T47D (cell line): ENCODE measurements around the gene SFR1.

Experiments used
- DNase-seq, 2 experiments: peaks; one replicate each; pipeline versions ENCODE4 v3.0.0 to v3.0.0-alpha.2; 2011 to 2012; ENCODE audit warnings: low read depth in 1 of 2, low spot score in 1 of 2
- JUND ChIP-seq: IDR thresholded peaks from 2 replicates; pipeline ENCODE4 v1.6.1; 2012; ENCODE audit warnings: low read depth
- in situ Hi-C: cut with HindIII; loops from 2 replicates; pipeline ENCODE4 v1.10.0; 2016; ENCODE audit warnings: low sequenced_read_pairs, low pct_unique_long_range_greater_than_20kb

Gene SFR1

GRCh38 chr10:104092749-104093148 is 29.2 kb upstream of the SFR1 start:
- TF ChIP-seq JUND, result no peak
- DNase-seq, result no peak
- in situ Hi-C loops, result no loop called here

GRCh38 chr10:104096692-104097091 is 25.3 kb upstream of the SFR1 start:
- TF ChIP-seq JUND, result no peak
- in situ Hi-C loops, result no loop called here
- DNase-seq, result no peak

- in situ Hi-C loops, result no loop called here
- DNase-seq, result no peak
- no peak for TF ChIP-seq JUND
These were observed 23.5 kb upstream of the SFR1 start for GRCh38 chr10:104098358-104098925.

- TF ChIP-seq JUND, result no peak
- in situ Hi-C loops, result no loop called here
- DNase-seq, result no peak
These were observed 22.7 kb upstream of the SFR1 start for GRCh38 chr10:104099269-104099668.

- in situ Hi-C loops, result no loop called here
- TF ChIP-seq JUND, result no peak
- DNase-seq, result no peak
These were observed 22.0 kb upstream of the SFR1 start for GRCh38 chr10:104099941-104100340.

GRCh38 chr10:104100795-104101194 is 21.2 kb upstream of the SFR1 start:
- in situ Hi-C loops, result no loop called here
- no peak for TF ChIP-seq JUND
- no peak for DNase-seq

- DNase-seq, result no peak
- in situ Hi-C loops, result no loop called here
These were observed 20.1 kb upstream of the SFR1 start for GRCh38 chr10:104101902-104102301.

GRCh38 chr10:104103956-104104355 is 18.0 kb upstream of the SFR1 start:
- in situ Hi-C loops, result no loop called here
- TF ChIP-seq JUND, result no peak
- no peak for DNase-seq

More at GRCh38 chr10:104101902-104102301, 20.1 kb upstream of the SFR1 start:
- TF ChIP-seq JUND, result no peak

GRCh38 chr10:104104418-104104817 is 17.6 kb upstream of the SFR1 start:
- no peak for DNase-seq
- no peak for TF ChIP-seq JUND
- in situ Hi-C loops, result no loop called here

- no peak for DNase-seq
- in situ Hi-C loops, result no loop called here
- no peak for TF ChIP-seq JUND
These were observed 17.0 kb upstream of the SFR1 start for GRCh38 chr10:104104926-104105325.

GRCh38 chr10:104109908-104110662 is 11.9 kb upstream of the SFR1 start:
- no peak for TF ChIP-seq JUND
- DNase-seq, result no peak
- in situ Hi-C loops, result no loop called here

- in situ Hi-C loops, result no loop called here
- no peak for DNase-seq
- TF ChIP-seq JUND, result no peak
These were observed 8.5 kb upstream of the SFR1 start for GRCh38 chr10:104113376-104113956.

- DNase-seq, result no peak
- TF ChIP-seq JUND, result no peak
- in situ Hi-C loops, result no loop called here
These were observed 4.1 kb upstream of the SFR1 start for GRCh38 chr10:104117839-104118323.
